C4-2B (cell line): ENCODE measurements around the gene PNPLA8.

Experiments used
- H3K27ac ChIP-seq: fragments of 450-650 bp; 2 replicates; pipeline ENCODE4 v1.5.1; 2017
- CTCF ChIP-seq: fragments of 450-650 bp; conservative IDR thresholded peaks from 2 replicates; pipeline ENCODE4 v1.5.1; 2017; ENCODE audit warnings: mild to moderate bottlenecking
- ZFX ChIP-seq: fragments of 450-650 bp; IDR thresholded peaks from 2 replicates; pipeline ENCODE4 v1.6.1; 2017

PNPLA8 gene

GRCh38 chr7:108434010-108434409 is 91.9 kb downstream of the PNPLA8 start:
- TF ChIP-seq CTCF = no peak
- no peak overlapping the region for H3K27ac ChIP-seq

GRCh38 chr7:108431099-108431498 is 94.8 kb downstream of the PNPLA8 start:
- no peak overlapping the region for H3K27ac ChIP-seq
- TF ChIP-seq ZFX (no peak), CTCF (no peak)

- no peak overlapping the region for H3K27ac ChIP-seq
- TF ChIP-seq ZFX = no peak
- TF ChIP-seq CTCF = no peak
These were observed 95.3 kb downstream of the PNPLA8 start for GRCh38 chr7:108430664-108431063.

GRCh38 chr7:108427766-108428165 is 98.2 kb downstream of the PNPLA8 start:
- no peak overlapping the region for H3K27ac ChIP-seq
- no peak for TF ChIP-seq CTCF
- no peak for TF ChIP-seq ZFX

- TF ChIP-seq ZFX = no peak
- no peak for TF ChIP-seq CTCF
- no peak overlapping the region for H3K27ac ChIP-seq
These were observed 100.1 kb downstream of the PNPLA8 start for GRCh38 chr7:108425714-108426275.

- no peak overlapping the region for H3K27ac ChIP-seq
- no peak for TF ChIP-seq CTCF
- TF ChIP-seq ZFX = no peak
These were observed 101.9 kb downstream of the PNPLA8 start for GRCh38 chr7:108424013-108424412.

- TF ChIP-seq ZFX (no peak), CTCF (no peak)
- H3K27ac ChIP-seq = no peak overlapping the region
These were observed 102.6 kb downstream of the PNPLA8 start for GRCh38 chr7:108423089-108423989.
